Measurements from ENCODE around the gene MOCS3.

MOCS3 gene

GRCh38 chr20:51010043-51010365 is 51.4 kb downstream of the MOCS3 start:
- no peaks in the 10 kb centered on the region for H3K36me3 ChIP-seq (ENCODE audit: control insufficient read depth, insufficient read depth, low read length)
- peaks cover 3% of the 10 kb centered on the region for H3K27me3 ChIP-seq (ENCODE audit: control insufficient read depth, insufficient read depth, low read length)
- H3K9ac ChIP-seq (ENCODE audit: low read length): no peak overlapping the region
- H3K4me1 ChIP-seq (ENCODE audit: control insufficient read depth, insufficient read depth, low read length): no peaks in the 10 kb centered on the region
- no peak overlapping the region for H3K4me3 ChIP-seq (ENCODE audit: low read length)
- H3K27ac ChIP-seq (ENCODE audit: low read depth, low read length): no peak overlapping the region

- Histone ChIP-seq H3K4me3 (ENCODE audit: low read length) (no peak overlapping the region), H3K27me3 (ENCODE audit: control insufficient read depth, insufficient read depth, low read length) (peaks cover 3% of the 10 kb centered on the region), H3K27ac (ENCODE audit: low read depth, low read length) (no peak overlapping the region), H3K4me1 (ENCODE audit: control insufficient read depth, insufficient read depth, low read length) (no peaks in the 10 kb centered on the region), H3K9ac (ENCODE audit: low read length) (no peak overlapping the region), H3K36me3 (ENCODE audit: control insufficient read depth, insufficient read depth, low read length) (no peaks in the 10 kb centered on the region)
Observed at GRCh38 chr20:51010932-51011331, 52.3 kb downstream of the MOCS3 start.

GRCh38 chr20:51011479-51011878 is 52.9 kb downstream of the MOCS3 start:
- Histone ChIP-seq H3K27ac (ENCODE audit: low read depth, low read length) (no peak overlapping the region), H3K27me3 (ENCODE audit: control insufficient read depth, insufficient read depth, low read length) (peaks cover 3% of the 10 kb centered on the region), H3K36me3 (ENCODE audit: control insufficient read depth, insufficient read depth, low read length) (no peaks in the 10 kb centered on the region), H3K9ac (ENCODE audit: low read length) (no peak overlapping the region), H3K4me3 (ENCODE audit: low read length) (no peak overlapping the region), H3K4me1 (ENCODE audit: control insufficient read depth, insufficient read depth, low read length) (no peaks in the 10 kb centered on the region)

GRCh38 chr20:51012357-51012756 is 53.7 kb downstream of the MOCS3 start:
- Histone ChIP-seq H3K27me3 (ENCODE audit: control insufficient read depth, insufficient read depth, low read length) (peaks cover 3% of the 10 kb centered on the region), H3K27ac (ENCODE audit: low read depth, low read length) (no peak overlapping the region), H3K4me1 (ENCODE audit: control insufficient read depth, insufficient read depth, low read length) (no peaks in the 10 kb centered on the region), H3K4me3 (ENCODE audit: low read length) (no peak overlapping the region), H3K36me3 (ENCODE audit: control insufficient read depth, insufficient read depth, low read length) (no peaks in the 10 kb centered on the region), H3K9ac (ENCODE audit: low read length) (no peak overlapping the region)
